K562 (cell line): Measurements from ENCODE around the gene SLC2A14. TPM values are rescaled to one million over a fixed set of nuclear protein-coding genes. Genes with fewer than 3 reads are reported as not detected.

Experiments used
- ARID3A ChIP-seq: IDR thresholded peaks from 2 replicates; pipeline ENCODE4 v1.6.1; 2012; ENCODE audit warnings: low read depth, low read length, improper control_type of control experiment, borderline replicate concordance
- CCNT2 ChIP-seq: IDR thresholded peaks from 2 replicates; pipeline ENCODE4 v1.6.1; 2011; ENCODE audit warnings: borderline replicate concordance, low read depth, mild to moderate bottlenecking, moderate library complexity, mixed read lengths, low read length; ENCODE audit not compliant: insufficient read length; ENCODE audit errors: extremely low read depth
- CGGBP1 ChIP-seq: fragments of 250-450 bp; sonication (Bioruptor Pico); IDR thresholded peaks from 2 replicates; pipeline ENCODE4 v1.9.0; 2021; ENCODE audit warnings: mild to moderate bottlenecking
- CREB3L1 ChIP-seq: fragments of 450-650 bp; IDR thresholded peaks from 2 replicates; pipeline ENCODE4 v1.6.1; 2014; ENCODE audit warnings: low read depth, mild to moderate bottlenecking, moderate library complexity, borderline replicate concordance
- CTCFL ChIP-seq: IDR thresholded peaks from 2 replicates; pipeline ENCODE4 v1.6.1; 2011; ENCODE audit warnings: borderline replicate concordance, low read depth, mild to moderate bottlenecking, moderate library complexity, low read length; ENCODE audit not compliant: insufficient read depth, poor library complexity, severe bottlenecking
- EHMT2 ChIP-seq: fragments of 450-650 bp; IDR thresholded peaks from 2 replicates; pipeline ENCODE4 v1.6.1; 2018; ENCODE audit warnings: antibody characterized with exemption
- HSF4 ChIP-seq: fragments of 250-450 bp; sonication (Bioruptor Pico); IDR thresholded peaks from 2 replicates; pipeline ENCODE4 v2.1.2; 2022; ENCODE audit warnings: mild to moderate bottlenecking, moderate library complexity, borderline replicate concordance
- ILF3 ChIP-seq: fragments of 450-650 bp; IDR thresholded peaks from 2 replicates; pipeline ENCODE4 v1.6.1; 2018; ENCODE audit warnings: antibody characterized with exemption, mild to moderate bottlenecking, moderate library complexity, borderline replicate concordance
- NBN ChIP-seq: fragments of 450-650 bp; IDR thresholded peaks from 2 replicates; pipeline ENCODE4 v1.6.1; 2016; ENCODE audit warnings: low read depth, mild to moderate bottlenecking
- NFRKB ChIP-seq: fragments of 450-650 bp; IDR thresholded peaks from 2 replicates; pipeline ENCODE4 v1.6.1; 2016; ENCODE audit warnings: low read depth
- POLR2G ChIP-seq: fragments of 200-400 bp; formaldehyde crosslinking; IDR thresholded peaks from 2 replicates; pipeline ENCODE4 v1.6.1; 2017; ENCODE audit warnings: low read depth, mild to moderate bottlenecking, antibody characterized with exemption, low read length, moderate library complexity
- RBM22 ChIP-seq: fragments of 200-400 bp; formaldehyde crosslinking; IDR thresholded peaks from 2 replicates; pipeline ENCODE4 v1.6.1; 2018; ENCODE audit warnings: low read length, low read depth; ENCODE audit not compliant: poor library complexity, severe bottlenecking
- TSC22D4 ChIP-seq: fragments of 450-650 bp; IDR thresholded peaks from 2 replicates; pipeline ENCODE4 v1.6.1; 2016; ENCODE audit warnings: missing genetic modification characterization, missing biosample characterization, control low read depth
- ZBTB12 ChIP-seq: fragments of 250-450 bp; sonication (Bioruptor Pico); IDR thresholded peaks from 2 replicates; pipeline ENCODE4 v1.4.0; 2020
- ZFPM2 ChIP-seq: fragments of 250-450 bp; sonication (Bioruptor Pico); IDR thresholded peaks from 2 replicates; pipeline ENCODE4 v1.5.1; 2022; ENCODE audit warnings: mild to moderate bottlenecking
- ZNF707 ChIP-seq: fragments of 250-450 bp; sonication (Bioruptor Pico); conservative IDR thresholded peaks from 2 replicates; pipeline ENCODE4 v1.8.0; 2022; ENCODE audit warnings: inconsistent platforms, mild to moderate bottlenecking, moderate library complexity
- ZNF764 ChIP-seq: fragments of 250-450 bp; sonication (Bioruptor Pico); IDR thresholded peaks from 2 replicates; pipeline ENCODE4 v1.4.0; 2020; ENCODE audit warnings: low read depth, mild to moderate bottlenecking, moderate library complexity
- polyA plus RNA-seq, 8 experiments: library from polyadenylated mRNA; depleted of rRNA in 4 of 8; stranded (reverse) in 5 of 8; unstranded in 3 of 8; fragments of >200 nt; fragmentation: Nextera tagmentation in 2 of 8; fragmentation: Illumina TruSeq in 1 of 8; extraction: Ambion mirVana in 2 of 8; extraction: Trizol in 1 of 8; gene quantifications; 2 replicates each; pipeline versions ENCODE4 v1.2.1 to v1.2.3, GENCODE V29; 2011 to 2014; ENCODE audit warnings: inconsistent platforms in 1 of 8, missing spikeins in 1 of 8
- total RNA-seq, 7 experiments: library from RNA; depleted of rRNA in 6 of 7; stranded (reverse); fragments of >200 nt in 6 of 7; fragmentation: Illumina TruSeq in 2 of 7; extraction: Trizol in 2 of 7; gene quantifications; 2 replicates each; pipeline versions ENCODE4 v1.2.1 to v1.2.3, GENCODE V29; 2011 to 2021; ENCODE audit warnings: low replicate concordance in 1 of 7
- TF ChIP-seq, protein P1 (sequence below): fragments of 450-650 bp; IDR thresholded peaks from 2 replicates; pipeline ENCODE4 v1.6.1; 2016
- TF ChIP-seq, protein P2 (sequence below): fragments of 450-650 bp; conservative IDR thresholded peaks from 2 replicates; pipeline ENCODE4 v1.6.1; 2016; ENCODE audit warnings: missing genetic modification characterization, low read depth, mild to moderate bottlenecking, missing compliant biosample characterization, moderate library complexity

The SLC2A14 gene
- total and polyA plus RNA-seq, 9 of the 15 experiments (the other 6 are each of a cell fraction or from before 2014, with no cell fraction given) = 0.13 to 8.9 (median 4.8) TPM; not detected in 1

- TF ChIP-seq RBM22 (no peak), ZNF764 (CRISPR knock-in tag) (no peak), CGGBP1 (CRISPR knock-in tag) (no peak), ILF3 (no peak), POLR2G (no peak), ZBTB12 (no peak), NFRKB (no peak), CTCFL (peak; percentile 64), CREB3L1 (no peak), ZNF707 (no peak), ZFPM2 (CRISPR knock-in tag) (no peak), TSC22D4 (tag) (no peak), CCNT2 (no peak), HSF4 (CRISPR knock-in tag) (no peak), ARID3A (peak; percentile 93; the same call in 1 of the 2 replicates), NBN (peak; percentile 56; the same call in 1 of the 2 replicates), EHMT2 (no peak)
- TF ChIP-seq, protein P1, sequence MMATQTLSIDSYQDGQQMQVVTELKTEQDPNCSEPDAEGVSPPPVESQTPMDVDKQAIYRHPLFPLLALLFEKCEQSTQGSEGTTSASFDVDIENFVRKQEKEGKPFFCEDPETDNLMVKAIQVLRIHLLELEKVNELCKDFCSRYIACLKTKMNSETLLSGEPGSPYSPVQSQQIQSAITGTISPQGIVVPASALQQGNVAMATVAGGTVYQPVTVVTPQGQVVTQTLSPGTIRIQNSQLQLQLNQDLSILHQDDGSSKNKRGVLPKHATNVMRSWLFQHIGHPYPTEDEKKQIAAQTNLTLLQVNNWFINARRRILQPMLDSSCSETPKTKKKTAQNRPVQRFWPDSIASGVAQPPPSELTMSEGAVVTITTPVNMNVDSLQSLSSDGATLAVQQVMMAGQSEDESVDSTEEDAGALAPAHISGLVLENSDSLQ = 0 out of 2 replicates have a peak, but pooled peaks have one; percentile 31
- TF ChIP-seq, protein P2, sequence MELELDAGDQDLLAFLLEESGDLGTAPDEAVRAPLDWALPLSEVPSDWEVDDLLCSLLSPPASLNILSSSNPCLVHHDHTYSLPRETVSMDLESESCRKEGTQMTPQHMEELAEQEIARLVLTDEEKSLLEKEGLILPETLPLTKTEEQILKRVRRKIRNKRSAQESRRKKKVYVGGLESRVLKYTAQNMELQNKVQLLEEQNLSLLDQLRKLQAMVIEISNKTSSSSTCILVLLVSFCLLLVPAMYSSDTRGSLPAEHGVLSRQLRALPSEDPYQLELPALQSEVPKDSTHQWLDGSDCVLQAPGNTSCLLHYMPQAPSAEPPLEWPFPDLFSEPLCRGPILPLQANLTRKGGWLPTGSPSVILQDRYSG (tag) = no peak
These were observed 34.3 kb upstream of the SLC2A14 start (continued) for GRCh38 chr12:7907009-7907408.
